WTC11 (cell line): ENCODE data around the gene CLEC17A.

Experiments used
- E2F4 ChIP-seq: sonication (generic); formaldehyde crosslinking; IDR thresholded peaks from 2 replicates; pipeline ENCODE4 v1.8.1; 2022; ENCODE audit warnings: low read depth, mild to moderate bottlenecking, moderate library complexity, missing genetic modification reagents, borderline replicate concordance
- E2F5 ChIP-seq: sonication (generic); formaldehyde crosslinking; IDR thresholded peaks from 2 replicates; pipeline ENCODE4 v1.8.1; 2022; ENCODE audit warnings: mild to moderate bottlenecking, moderate library complexity, missing genetic modification reagents

GRCh38 chr19:14582894-14583340 is at the start of gene CLEC17A:
- TF ChIP-seq E2F5: no peak
- no peak for TF ChIP-seq E2F4 (CRISPR knock-in tag)
